Activated T-cell treated with anti-CD3 and anti-CD28 coated beads for 48 hours (primary cell): ENCODE results near the gene AGAP1.
"Not testable (repeated sequence)": the region's sequence is repeated elsewhere in the genome, so short reads cannot be mapped to it uniquely, and the experiment has no call there.

Experiments used
- DNase-seq: peaks from one replicate; pipeline ENCODE4 v3.0.0-alpha.2; 2020; ENCODE audit warnings: low read depth

Gene AGAP1

DNA sequence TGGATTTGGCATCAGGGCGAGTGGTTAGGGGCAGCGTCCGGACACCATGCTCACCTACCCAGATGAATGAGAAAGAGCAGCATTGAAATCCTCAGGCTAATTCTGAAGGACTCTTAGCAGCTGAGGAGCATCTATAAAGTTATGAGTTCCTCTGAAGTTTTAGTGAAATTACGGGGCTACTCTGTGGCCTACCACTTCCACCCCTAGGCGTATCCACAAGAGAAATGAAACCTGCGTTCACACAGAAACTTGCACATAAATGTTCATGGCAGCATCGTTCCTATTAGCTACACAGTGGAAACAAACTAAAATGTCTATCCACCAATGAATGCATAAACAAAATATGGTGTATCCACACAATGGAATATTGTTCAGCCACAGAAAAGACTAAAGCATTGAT, 576.4 kb downstream of the AGAP1 start:
- DNase-seq = no peak

DNA sequence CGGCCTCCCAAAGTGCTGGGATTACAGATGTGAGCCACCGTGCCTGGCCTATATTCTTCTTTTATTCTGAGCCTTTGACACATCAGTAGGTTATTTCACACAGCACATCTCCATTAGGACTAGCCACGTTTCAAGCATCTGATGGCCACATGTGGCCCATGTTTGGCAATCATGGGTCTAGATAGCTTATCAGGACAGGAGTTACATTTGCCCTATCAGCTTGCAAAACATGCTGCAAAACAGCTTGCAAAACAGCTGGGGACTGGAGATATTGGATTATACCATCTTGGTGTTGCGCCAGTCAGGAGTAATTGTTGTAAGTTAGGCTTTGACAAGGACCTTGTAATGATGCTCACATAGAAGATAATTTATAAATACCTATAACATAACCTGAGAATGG, 579.4 kb downstream of the AGAP1 start:
- DNase-seq = no peak

DNA sequence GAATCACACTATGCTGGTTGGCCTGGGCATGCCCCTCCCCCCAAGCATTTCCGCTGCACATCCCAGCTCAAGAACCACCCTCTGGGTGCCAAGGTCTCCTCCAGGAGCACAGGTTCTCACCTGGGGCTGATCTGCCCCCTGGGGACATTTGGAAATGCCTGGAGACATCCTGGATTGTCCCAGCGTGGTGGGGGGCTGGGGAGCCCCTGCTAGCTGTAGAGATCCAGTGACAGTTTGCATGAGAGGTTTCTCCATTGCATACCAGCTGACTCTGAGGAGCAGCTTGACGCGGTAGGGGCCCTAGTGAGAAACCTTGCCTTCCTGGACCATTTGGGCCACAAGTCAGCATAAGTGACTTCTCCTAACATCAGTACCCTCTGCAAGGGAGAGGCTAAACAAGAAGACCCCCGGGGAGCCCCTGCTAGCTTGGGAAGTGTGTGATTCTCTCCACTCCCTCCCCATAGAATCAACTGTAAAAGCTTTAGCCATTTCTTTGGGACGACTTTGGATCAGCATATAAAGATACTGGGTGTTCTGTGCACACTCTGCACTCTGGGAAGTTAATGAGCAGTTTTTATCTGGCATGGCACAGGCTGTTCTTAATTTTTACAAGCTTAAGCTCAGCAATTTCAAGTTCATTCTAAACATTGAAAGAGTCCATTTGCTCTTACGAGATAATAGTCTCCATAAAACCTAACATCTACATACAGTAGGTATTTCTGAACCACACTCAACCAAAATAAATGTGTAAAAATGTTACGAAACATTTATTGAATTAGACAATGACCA, 580.2 kb downstream of the AGAP1 start:
- DNase-seq = no peak

DNA sequence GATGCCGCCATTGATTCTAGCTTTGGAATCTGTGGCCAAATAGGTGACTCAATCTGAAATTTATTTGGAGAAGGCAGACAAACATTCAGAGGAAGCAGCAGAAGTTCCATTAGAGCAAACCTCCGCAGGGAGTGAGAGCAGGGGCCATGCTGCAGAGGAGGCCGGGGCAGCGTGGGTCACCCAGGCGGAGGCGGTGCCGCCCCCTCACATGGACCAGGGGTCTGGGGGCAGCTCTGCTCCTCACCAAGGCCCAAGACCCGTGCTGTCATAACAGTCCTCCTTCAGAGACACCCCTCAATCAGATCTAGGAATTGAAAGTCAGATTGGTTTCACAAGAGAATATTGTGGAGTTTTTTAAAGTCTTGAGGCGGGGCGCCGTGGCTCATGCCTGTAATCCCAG, 582.0 kb downstream of the AGAP1 start:
- DNase-seq = no peak

DNA sequence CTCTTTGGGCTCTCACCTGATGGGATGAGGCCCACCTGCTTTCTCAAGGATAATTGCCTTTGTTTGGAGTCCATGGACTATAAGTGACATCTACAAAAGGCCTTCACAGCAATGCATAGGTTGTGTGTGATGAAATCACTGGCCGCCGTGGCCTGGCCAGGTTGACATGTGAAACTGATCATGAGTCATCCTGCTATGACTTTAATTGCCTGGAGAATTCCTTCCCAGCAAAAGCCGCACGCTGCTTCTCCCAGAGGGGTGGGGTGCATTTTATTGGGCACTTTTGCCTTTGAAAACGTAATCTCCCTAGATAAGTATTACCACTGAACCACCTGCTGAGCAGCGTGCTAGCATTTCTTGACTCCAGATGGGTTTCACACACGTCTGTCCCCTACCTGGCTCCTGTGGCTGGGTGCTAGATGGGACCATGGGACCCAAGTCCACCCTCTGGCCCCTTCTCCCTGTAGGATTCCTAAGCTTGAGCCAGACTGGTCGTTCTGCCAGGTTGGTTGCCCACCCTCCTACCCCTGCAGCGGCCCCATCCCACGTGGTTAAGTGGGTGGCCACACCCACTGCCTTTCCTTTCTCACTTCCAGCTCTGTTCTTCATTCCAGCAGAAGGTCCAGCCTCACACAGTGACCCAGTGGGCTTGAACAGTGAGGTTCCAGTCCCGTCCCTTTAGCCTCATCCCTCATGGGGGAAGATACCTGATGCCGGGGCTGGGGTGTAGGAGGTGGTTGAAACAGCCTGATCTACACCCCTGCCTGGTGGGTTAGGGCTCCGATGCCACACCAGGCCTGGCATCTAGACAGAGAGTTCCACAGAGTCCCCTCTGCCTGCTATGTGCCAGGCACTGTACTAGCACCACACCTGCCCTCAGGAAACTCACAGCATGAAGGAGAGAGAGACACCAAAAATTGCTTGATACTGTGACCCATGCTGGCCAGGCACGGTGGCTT, 584.7 kb downstream of the AGAP1 start:
- no peak for DNase-seq

DNA sequence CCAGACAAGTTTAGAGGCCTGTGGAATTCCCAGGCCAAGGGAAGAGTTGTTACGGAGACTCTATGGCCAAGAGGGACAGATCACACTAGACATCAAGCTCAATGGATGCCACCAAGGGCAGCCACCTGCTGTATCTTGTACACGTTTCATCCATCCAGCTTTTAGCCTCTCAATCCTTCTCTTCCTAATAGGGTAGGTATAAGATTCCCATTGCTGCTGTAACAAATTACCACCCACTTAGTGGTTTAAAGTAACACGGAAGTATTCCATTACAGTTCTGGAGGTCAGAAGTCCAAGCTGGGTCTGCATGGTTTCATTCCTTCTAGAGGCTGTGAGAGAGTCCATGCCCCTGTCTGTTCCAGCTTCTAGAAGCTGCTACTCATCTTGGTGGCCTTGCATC, 586.6 kb downstream of the AGAP1 start:
- no peak for DNase-seq

DNA sequence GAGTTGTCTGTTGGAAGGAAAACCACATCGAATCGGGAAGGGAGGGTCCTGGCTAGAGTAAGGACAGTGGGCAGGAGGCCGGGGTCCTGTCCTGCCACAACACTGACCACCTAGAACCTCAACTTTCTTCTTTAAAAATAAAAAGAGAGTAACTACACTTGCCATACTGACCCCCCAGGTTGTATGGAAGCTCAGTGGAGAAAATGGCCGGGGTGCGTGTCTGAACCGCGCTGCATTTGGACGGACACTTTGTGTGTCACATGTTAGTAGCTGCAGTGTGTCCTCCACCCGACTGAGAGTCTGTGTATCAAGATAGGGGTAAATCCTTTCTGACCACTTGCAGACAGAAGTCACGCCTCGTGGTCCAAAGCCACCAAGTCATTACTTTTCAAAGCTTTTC, 587.3 kb downstream of the AGAP1 start:
- no peak for DNase-seq

DNA sequence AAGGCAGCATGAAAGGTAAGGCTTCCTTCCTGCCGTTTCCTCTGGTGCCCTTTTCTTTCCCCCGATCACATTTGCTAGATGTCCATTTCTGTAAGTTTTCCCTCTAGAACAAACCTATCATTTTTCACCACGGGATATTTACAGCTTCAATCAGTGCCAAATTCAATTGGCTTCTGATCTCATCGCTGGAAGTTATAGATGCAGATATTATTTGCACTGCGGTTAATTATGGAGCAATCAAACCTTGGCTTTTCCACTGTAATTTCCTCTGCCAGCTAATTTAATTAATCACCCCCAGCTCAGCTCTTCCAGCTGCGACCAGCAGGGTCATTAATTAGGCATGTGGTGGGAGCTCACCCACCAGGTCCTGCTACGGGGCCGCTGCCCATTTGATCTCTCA, 588.2 kb downstream of the AGAP1 start:
- DNase-seq = no peak

DNA sequence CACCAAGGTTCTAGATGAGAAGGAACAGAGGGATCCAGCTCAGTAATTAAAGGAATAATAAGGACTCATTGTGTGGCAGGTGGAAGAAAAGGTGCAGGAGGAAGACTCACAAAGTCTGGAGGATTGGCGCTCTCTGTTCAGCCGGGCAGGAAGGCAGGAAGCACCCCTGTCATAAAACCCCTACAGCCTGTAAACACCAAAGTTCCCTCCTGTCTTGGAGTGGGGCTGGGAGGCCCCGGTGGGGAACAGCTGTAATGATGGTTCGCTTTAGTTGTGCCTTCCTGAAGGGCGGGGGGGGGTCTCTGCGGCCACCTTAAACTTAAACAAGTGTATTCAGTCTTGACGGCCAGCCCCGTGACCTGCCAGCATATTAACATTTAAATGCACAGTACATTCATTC, 590.1 kb downstream of the AGAP1 start:
- DNase-seq = no peak

DNA sequence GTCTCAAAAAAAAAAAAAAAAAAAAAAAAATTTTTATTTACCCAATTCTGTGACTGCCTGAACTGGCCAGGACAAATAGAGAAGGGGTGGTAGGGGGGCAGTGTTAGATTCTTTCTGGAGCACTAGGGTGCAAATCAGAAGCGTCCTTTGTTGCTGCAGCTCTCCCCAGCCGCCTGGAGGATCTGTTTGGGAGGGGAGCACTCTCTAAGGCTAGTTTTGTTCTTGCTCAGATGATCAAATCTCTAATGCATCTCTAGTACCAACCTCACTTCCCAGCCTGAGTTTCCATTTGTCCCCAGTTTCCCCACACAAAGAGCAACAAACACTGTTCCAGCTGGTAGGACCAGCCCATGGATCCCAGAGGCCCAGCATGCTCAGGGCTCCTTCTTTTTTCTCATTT, 591.4 kb downstream of the AGAP1 start:
- DNase-seq = no peak

DNA sequence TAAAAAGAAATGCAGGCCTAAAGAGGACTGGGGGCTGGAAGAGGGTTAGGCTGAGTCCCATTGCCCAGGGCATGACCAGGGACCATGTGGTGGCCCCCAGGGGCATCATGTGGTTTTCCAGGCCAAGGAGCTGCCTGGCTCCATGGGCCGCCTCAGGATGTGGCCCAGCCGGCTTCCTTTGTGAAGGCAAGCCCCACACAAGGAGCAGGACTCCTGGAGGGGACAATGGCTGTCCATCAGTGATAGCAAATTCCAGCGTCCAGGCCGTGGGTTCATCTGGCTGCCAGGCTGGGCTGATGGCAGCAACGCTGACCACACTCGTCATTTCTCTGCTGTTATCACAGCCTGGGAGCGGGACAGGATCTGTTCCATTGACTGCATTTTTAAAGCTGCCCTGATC, 591.8 kb downstream of the AGAP1 start:
- DNase-seq = no peak

DNA sequence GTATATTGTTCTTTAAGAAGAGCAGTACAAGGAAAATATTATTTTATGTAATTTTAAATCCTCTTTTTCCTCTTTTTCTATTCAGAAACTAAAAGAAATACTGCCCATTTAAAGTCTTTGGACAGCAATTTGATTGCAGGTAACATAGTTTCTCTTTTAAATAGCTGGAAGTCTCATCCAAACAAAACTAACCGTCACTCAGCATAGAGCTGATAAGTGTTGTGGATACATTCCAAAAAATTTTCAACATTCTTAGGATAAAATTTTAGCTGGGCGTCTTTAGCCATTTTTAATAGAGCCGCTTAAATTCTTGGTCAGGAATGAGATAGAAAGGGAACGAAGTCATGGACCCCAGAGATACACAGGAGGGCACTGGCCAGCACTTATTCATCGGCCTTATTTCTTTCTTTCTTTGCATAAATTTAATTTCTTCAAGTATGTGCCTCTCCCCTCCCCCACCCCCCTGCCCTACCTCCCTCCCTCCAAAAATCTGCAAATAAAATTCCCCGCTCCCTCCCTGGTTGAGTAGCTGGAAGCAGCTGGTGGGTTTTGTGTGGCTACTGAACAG, 592.6 kb downstream of the AGAP1 start:
- no peak for DNase-seq

DNA sequence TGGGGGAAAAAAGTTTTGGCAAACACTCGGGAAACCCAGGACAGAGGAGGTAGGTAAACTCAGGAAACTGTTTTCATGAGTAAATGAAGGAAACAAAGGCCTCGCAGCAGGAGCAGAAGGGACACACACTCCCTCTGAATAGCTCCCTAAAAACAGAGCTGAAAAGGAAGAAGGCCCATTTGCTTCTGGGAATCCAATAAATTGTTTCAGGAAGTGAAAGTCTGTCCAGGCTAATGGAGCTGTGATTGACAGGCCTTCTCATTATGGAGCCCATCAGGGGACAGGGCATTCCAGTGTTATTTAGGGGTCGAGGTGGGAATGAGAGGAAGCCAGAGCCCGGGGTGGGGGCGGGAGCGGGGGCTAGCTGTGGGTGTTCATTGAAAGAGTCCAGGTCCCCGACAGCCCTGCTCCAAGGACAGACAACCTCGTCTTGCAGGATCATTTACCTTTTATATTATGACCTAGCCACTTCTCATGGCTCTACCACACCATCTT, 593.2 kb downstream of the AGAP1 start:
- DNase-seq = no peak

DNA sequence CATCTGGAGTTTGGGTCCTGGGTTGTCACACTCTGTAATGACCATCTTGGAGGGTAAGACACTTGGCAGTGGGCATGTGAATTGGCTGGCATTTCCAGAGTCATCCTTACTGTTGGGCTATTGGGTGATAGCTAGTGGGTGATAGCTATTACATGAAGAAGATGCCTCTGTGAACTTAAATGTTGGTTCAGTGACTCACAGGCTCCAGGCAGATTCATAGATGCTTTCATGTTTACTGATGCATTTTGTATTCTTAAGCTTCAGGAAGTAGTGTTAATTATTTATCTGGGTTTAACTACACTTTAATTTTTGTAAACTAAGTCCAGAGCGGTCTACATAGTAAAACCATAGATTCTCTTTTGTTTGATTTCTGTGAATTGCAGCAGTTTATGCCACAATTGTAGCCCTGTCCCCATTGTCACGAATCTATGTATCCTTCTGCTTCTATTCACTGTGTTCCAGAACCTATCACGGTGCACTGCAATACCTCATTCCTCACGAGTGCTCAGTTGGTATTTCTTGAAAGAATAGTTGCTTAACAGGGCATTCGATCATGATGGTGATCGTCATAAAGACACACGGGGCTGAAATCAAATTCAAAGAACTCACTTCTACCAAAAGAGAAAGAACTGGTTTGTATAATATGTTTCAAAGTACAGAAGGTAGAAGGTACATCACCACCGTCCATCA, 594.7 kb downstream of the AGAP1 start:
- no peak for DNase-seq

DNA sequence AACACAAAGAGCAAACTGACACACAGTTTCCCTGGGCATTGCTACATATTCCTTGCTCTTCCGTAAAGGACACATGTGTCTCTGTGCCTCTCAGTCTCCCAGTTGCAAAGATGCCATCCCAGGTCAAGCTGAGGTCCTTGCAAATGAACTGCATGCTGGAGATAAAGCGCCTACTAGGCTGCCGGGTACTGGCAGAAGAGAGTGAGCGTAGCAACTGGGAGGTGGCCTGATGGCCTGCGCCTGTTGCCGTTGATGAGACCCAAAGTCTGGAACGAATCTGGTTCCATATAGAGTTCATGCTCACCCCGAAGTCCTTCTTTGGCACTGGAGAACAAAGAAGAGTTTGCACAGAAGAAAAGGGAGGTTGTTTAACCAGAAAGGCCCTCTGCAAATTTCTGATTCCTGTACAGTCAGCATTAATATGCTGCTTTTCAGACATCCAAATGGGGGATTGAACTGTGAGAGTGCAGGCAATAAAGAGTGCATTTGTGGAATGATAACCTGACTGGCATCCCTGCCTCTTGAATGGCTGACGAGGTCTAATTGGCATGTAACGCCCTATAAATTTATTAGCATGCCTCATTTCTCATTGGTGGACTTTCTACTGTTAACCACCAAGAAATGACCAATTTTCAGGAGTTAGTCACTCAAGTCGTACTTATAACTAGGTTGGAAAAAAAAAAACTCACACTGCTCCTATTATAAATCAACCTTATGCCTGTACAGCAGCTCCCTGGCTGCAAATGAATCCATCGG, 595.6 kb downstream of the AGAP1 start:
- no peak for DNase-seq

DNA sequence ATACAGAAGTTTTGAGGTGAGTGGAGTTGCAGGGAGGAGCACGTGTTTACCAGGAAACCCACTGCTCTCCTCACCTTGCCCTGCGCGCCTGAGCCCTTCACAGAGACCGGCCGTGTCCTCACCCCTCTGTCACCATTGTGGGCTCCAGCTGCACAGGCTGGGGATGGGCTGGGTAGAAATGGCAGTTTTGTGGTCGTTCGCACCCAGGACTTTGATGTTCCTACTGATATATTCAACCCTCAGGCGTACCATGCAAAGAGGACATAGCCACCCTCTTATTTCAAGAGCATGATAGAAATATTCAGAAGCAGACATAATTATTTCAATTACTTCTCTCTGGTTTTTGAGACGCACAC, 596.2 kb downstream of the AGAP1 start:
- no peak for DNase-seq

DNA sequence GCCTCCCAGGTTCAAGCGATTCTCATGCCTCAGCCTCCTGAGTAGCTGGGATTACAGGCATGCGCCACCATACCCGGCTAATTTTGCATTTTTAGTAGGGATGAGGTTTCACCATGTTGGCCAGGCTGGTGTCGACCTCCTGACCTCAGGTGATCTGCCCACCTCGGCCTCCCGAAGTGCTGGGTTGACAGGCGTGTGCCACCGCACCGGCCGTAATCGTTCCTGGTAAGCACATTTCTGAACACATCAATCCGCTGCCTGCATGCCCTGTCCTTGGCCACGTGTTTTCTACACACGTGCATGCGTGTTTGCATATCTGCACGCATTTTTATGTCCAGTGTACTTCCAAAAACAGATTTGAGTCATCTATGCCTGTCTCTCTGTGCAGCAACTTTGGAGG, 597.0 kb downstream of the AGAP1 start:
- DNase-seq = not testable (repeated sequence)

DNA sequence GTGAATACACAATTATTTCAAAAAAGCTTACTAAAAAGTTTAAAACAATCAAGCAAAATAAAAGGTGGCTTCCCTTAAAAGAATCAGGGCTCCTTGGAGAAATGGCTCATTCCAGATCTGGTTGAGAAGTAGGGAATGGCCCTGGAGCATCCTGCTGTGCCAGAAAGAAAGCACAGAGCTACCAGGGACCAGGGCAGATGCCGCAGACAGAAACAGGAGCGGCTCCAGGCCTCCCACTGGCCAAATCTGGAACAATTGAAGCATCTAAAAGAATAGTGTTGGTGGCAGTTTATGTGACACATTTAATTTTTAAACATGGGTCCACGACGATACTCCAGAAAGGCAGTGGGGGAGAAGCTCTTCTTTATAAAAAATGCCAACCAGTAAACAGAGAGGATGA, 598.9 kb downstream of the AGAP1 start:
- no peak for DNase-seq

DNA sequence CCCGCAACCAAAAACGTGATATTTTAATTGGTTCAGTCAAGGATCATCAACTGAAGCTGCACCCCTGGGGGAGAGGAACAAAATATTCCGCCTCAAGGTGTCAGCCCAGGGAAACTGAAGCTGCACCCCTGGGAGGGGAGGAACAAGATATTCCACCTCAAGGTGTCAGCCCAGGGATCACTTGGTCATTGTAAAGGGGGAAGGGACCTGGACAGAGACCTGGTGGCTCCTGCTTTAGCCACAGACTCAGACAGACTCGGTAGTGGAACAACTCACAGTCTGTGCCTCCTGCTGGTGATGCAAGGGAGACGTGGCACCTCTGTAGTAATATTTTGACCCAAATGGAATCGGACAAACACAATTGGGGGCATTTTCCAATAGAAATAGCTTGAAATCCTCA, 599.3 kb downstream of the AGAP1 start:
- no peak for DNase-seq

DNA sequence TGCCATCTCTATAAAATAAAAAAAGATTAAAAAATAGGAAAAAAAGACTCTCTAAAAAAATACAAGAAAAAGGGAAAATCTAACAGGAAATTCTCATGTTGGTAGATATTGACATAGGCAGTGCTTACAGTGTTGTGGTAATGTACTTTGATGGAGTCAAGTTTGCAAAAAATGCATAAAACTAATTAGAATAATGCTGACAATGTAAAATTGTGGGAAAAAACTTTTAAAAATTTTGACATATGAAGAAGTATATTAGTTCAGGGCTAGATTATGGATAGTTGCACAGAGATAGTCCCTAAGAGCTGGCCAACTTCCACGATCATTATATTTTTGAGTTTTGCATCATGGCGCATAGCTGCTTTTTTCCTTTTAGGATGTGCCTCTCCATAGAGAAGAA, 601.7 kb downstream of the AGAP1 start:
- DNase-seq = no peak

DNA sequence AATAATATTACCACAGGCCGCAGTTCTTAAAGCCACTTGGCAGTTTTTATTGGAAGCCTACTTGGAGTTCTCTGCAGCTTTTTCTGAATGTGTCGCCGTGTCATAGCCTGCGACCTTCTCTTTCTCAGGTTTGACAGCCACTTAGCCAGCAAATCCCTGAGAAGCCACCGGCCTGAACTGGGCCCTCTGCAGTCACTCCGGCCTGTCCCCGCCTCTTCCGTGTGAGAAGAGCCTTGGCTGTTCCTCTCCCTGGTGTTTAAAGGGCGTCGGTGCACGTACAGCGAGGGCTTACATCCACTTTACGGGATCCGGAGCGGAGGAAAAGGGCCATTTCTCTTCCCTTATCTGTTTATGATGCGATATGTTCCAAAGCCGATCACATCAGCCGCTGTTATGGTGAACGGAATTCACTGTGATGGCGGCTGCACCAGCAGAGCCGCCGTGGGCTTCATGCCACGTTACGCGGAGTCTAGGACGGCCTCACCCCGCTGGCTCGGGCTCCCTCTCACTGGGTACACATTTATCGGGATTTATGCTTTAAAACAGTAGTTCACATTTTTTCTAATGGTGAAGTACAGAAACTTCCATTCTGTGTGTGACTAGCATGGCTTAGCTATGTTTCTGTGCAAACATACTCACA, 607.6 kb downstream of the AGAP1 start:
- no peak for DNase-seq
